BJ (cell line): ENCODE results near the gene EFCAB14. TPM values are rescaled to one million over a fixed set of nuclear protein-coding genes. Genes with fewer than 3 reads are reported as not detected.
A peak's percentile ranks its signal among the peaks of the same experiment; 100 is the strongest.
"Not testable (repeated sequence)": the region's sequence is repeated elsewhere in the genome, so short reads cannot be mapped to it uniquely, and the experiment has no call there.

ENCODE experiments used
- CTCF ChIA-PET: fragments of 350-600 bp; formaldehyde crosslinking; extraction: SDS; loops from one replicate; lab custom pipeline; 2021; ENCODE audit warnings: antibody characterized with exemption, inconsistent platforms; lab: Yijun Ruan, JAX
- POLR2A ChIA-PET: fragments of 300-600 bp; sonication (Branson Sonifier 250); formaldehyde crosslinking; extraction: SDS; loops from one replicate; lab custom pipeline; 2021; ENCODE audit warnings: antibody characterized with exemption; lab: Charles Lee
- DNase-seq: peaks from one replicate; pipeline ENCODE4 v3.0.0-alpha.2; 2011; ENCODE audit warnings: low read depth
- H3K27me3 ChIP-seq: 2 replicates; pipeline ENCODE4 v1.6.0; 2011; ENCODE audit warnings: low read length; ENCODE audit not compliant: control insufficient read depth, insufficient read depth
- H3K36me3 ChIP-seq: 2 replicates; pipeline ENCODE4 v1.5.1; 2011; ENCODE audit warnings: low read length; ENCODE audit not compliant: control insufficient read depth, insufficient read depth
- H3K4me3 ChIP-seq: 2 replicates; pipeline ENCODE4 v1.5.1; 2011; ENCODE audit warnings: low read depth, mild to moderate bottlenecking, control low read depth, low read length
- polyA plus RNA-seq: library from polyadenylated mRNA; depleted of rRNA; stranded (reverse); fragments of >200 nt; gene quantifications from 2 replicates; pipeline ENCODE4 v1.2.3, GENCODE V29; 2011
- TF ChIP-seq, protein P1 (sequence below): IDR thresholded peaks from 2 replicates; pipeline ENCODE4 v1.5.1; 2011; ENCODE audit warnings: low read depth, mild to moderate bottlenecking, control low read depth, inconsistent platforms, low read length, moderate library complexity; ENCODE audit not compliant: insufficient read depth

Gene EFCAB14
- polyA plus RNA-seq, 1 experiment = 30.4 TPM

DNA sequence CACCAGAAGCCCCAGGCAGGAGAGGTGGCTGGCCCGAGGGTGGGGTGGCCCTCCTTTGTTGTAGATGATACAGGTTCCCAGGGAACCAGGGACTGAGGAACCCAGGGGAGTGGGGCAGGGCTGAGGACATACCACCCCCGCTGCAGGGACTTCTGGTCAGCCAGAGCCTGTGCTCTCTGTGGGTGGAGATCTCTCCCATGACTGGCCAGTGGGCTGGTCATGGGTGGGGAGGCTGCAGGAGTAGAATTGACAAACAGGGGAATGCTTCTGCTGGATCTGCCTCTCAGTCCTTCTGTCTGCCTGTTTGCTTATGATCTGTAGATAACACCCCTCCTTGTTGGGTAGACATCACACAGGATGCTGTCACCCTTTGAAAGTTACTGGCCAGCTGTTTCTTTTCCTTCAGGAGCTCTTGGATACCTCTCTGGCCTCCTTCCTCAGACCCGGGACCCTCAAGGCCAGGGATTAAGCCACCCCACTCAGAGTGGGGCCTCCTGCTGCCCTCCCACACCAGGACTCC is 2.8 kb upstream of the EFCAB14 start:
- Histone ChIP-seq H3K4me3 (no peak overlapping the region), H3K36me3 (no peaks in the 10 kb centered on the region), H3K27me3 (peaks cover 4% of the 10 kb centered on the region)
- TF ChIP-seq, protein P1, sequence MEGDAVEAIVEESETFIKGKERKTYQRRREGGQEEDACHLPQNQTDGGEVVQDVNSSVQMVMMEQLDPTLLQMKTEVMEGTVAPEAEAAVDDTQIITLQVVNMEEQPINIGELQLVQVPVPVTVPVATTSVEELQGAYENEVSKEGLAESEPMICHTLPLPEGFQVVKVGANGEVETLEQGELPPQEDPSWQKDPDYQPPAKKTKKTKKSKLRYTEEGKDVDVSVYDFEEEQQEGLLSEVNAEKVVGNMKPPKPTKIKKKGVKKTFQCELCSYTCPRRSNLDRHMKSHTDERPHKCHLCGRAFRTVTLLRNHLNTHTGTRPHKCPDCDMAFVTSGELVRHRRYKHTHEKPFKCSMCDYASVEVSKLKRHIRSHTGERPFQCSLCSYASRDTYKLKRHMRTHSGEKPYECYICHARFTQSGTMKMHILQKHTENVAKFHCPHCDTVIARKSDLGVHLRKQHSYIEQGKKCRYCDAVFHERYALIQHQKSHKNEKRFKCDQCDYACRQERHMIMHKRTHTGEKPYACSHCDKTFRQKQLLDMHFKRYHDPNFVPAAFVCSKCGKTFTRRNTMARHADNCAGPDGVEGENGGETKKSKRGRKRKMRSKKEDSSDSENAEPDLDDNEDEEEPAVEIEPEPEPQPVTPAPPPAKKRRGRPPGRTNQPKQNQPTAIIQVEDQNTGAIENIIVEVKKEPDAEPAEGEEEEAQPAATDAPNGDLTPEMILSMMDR = no peak
- ChIA-PET POLR2A (no interaction called here), CTCF (interaction anchor here (1.0 kb wide), 1 partner anchor 118 kb away, joined by 3 read pairs; the partner anchor contains the start of gene MKNK1)
- DNase-seq = no peak

DNA sequence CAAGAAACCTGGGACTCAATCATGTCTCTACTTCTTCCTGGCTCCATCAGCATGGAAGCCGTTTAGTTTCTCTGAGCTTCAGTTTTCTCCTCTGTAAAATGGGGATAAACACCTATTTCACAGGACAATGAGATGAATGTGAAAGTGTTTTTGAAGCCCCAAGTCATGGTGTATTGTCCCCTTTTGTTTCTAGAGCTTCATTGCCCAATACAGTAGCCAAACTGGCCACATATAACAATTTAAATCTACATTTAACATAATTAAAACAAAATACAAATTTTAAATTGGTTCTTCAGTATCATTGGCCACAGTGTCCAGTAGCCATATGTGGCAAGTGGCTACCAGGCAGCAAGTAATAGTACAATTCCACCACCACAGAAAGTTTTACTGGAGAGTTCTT is 2.3 kb upstream of the EFCAB14 start:
- Histone ChIP-seq H3K4me3 (no peak overlapping the region), H3K36me3 (no peaks in the 10 kb centered on the region), H3K27me3 (peaks cover 4% of the 10 kb centered on the region)
- ChIA-PET CTCF (interaction anchor here (1.0 kb wide), 1 partner anchor 117 kb away, joined by 3 read pairs; the partner anchor contains the start of gene MKNK1), POLR2A (no interaction called here)
- TF ChIP-seq, protein P1 = no peak
- DNase-seq = no peak

DNA sequence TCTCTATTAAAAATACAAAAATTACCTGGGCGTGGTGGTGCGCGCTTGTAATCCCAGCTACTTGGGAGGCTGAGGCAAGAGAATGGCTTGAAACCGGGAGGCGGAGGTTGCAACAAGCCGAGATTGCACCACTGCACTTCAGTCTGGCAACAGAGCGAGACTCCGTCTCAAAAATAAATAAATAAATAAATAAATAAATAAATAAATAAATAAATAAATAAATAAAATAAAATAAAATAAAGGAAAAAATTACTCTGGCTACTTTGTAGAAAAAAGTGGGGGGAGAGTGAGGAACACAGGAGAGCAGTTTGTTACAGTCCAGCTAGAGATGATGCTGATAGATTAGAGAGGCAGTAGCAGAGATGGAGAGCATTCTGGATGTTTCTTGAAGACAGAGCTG is 1.4 kb upstream of the EFCAB14 start:
- POLR2A ChIA-PET, DNase-seq, H3K4me3 ChIP-seq, H3K27me3 ChIP-seq, CTCF ChIA-PET, H3K36me3 ChIP-seq: not testable (repeated sequence)

DNA sequence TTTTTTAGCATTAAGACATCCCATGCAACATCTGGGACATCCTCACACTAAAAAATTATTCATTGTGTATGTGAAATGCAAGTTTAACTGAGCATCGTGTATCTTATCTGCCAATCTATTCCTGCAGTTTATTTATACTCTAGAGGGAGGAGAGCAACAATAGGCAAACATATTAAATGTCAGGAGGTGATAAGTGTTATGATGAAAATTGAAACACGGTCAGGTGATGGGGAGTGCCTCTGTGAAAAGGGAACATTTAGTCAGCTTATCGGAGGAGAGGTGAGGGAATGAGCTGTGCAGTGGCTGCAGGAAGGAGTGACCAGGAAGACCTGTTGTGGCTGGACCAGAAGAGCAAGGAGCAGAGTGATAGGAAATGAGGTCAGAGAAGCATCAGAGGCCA is 775 bp upstream of the EFCAB14 start:
- DNase-seq = no peak
- TF ChIP-seq, protein P1 = no peak
- ChIA-PET POLR2A (no interaction called here), CTCF (no interaction called here)
- no peak overlapping the region; the same call in 1 of the 2 replicates for H3K4me3 ChIP-seq
- peaks cover 4% of the 10 kb centered on the region for H3K27me3 ChIP-seq
- no peaks in the 10 kb centered on the region; the same call in 1 of the 2 replicates for H3K36me3 ChIP-seq

DNA sequence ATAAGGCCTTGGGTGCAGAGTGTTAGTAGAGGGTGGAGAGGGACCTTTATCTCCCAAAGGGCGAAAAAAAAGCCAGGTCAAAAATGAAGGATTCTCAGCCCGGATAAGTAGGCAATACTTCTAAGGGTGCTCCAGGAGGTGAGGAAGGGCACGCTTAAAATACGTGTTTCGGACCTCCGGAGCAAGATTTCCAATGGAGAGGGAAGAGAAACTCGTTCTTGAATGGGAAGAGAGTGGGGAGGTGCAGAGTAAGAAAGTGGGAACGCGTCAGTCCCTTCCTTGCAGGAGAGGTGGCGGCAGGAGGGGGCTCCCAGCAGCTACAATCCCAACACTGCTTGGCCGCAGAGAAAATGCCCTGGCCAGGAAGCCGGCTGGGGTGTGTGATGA is 581 bp downstream of the EFCAB14 start:
- Histone ChIP-seq H3K36me3 (peaks cover 1% of the 10 kb centered on the region; the same call in 1 of the 2 replicates), H3K4me3 (peak overlapping the region; percentile 90), H3K27me3 (peaks cover 4% of the 10 kb centered on the region)
- ChIA-PET CTCF (interaction anchor here (0.7 to 1.9 kb wide), 3 partner anchors 14 to 96 kb away, joined by 3 read pairs; no protein-coding TSS in a partner anchor), POLR2A (interaction anchor here (0.6 kb wide), 1 partner anchor 58 kb away, joined by 3 read pairs; no protein-coding TSS in a partner anchor)
- TF ChIP-seq, protein P1 = no peak
- no peak for DNase-seq

DNA sequence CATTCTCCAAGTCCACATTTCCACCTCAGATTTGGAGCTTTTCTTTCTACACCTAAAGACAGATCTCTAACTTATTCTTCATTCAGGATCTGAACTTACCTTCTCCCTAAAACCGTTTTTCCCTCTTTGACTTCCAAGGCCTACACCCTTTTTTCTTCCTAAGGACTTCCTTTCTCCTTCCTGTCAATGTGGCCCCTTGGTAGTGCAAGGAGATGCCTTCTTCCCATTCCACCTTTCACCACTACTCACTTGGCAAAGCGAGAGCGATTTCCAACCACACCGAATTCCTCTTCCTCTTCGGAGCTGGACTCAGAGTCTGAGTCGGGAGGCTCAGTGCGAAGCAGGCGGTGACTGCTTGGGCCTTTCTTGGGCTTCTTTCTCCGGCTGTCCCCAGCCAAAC is 1.3 kb downstream of the EFCAB14 start:
- DNase-seq = no peak
- TF ChIP-seq, protein P1 = no peak
- peaks cover under 1% of the 10 kb centered on the region for H3K27me3 ChIP-seq
- POLR2A ChIA-PET = no interaction called here
- peaks cover 3% of the 10 kb centered on the region for H3K36me3 ChIP-seq
- CTCF ChIA-PET = interaction anchor here (0.7 to 1.9 kb wide), 6 partner anchors 15 to 671 kb away, joined by 3 read pairs; no protein-coding TSS in a partner anchor
- peak overlapping the region; percentile 90 for H3K4me3 ChIP-seq
